Naive thymus-derived CD4-positive, alpha-beta T cell (primary cell): ENCODE results near the gene PRSS3. TPM values are rescaled to one million over a fixed set of nuclear protein-coding genes. Genes with fewer than 3 reads are reported as not detected.
"Not testable (repeated sequence)": the region's sequence is repeated elsewhere in the genome, so short reads cannot be mapped to it uniquely, and the experiment has no call there.

ENCODE experiments used
- ATAC-seq: fragments of 150-1000 bp; cut with Tn5 transposase; 2 replicates; pipeline ENCODE4 v1.10.0; 2021; ENCODE audit warnings: mild to moderate bottlenecking, moderate library complexity
- CTCF ChIA-PET: fragments of 350-600 bp; sonication (Branson Sonifier 250); formaldehyde crosslinking; loops from one replicate; lab custom pipeline; 2021; ENCODE audit warnings: antibody characterized with exemption; lab: Charles Lee
- POLR2A ChIA-PET: fragments of 350-600 bp; sonication (Branson Sonifier 250); formaldehyde crosslinking; loops from one replicate; lab custom pipeline; 2021; ENCODE audit warnings: antibody characterized with exemption, inconsistent platforms; lab: Charles Lee
- DNase-seq, 9 donors: peaks; one replicate each; pipeline versions ENCODE4 v3.0.0 to v3.0.0-alpha.2; 2020 to 2022; ENCODE audit warnings: mixed read lengths in 1 of 9
- H3K27ac ChIP-seq: one replicate; pipeline ENCODE4 v1.7.0; 2013; ENCODE audit warnings: mild to moderate bottlenecking, low read depth, low read length, moderate library complexity
- H3K27me3 ChIP-seq, 2 donors: one replicate each; pipeline ENCODE4 v1.7.0; 2013; ENCODE audit warnings: low read length in 2 of 2, mild to moderate bottlenecking in 2 of 2, moderate library complexity in 2 of 2; ENCODE audit not compliant: control insufficient read depth in 2 of 2, insufficient read depth in 2 of 2
- H3K36me3 ChIP-seq, 3 experiments: 1 replicate in 2 of 3; 2 replicates in 1 of 3; pipeline ENCODE4 v1.7.0; 2013; ENCODE audit warnings: low read length in 3 of 3, mild to moderate bottlenecking in 3 of 3, moderate library complexity in 1 of 3; ENCODE audit not compliant: insufficient read depth in 3 of 3, control insufficient read depth in 2 of 3
- H3K4me1 ChIP-seq, 2 donors: one replicate each; pipeline ENCODE4 v1.7.0; 2013; ENCODE audit warnings: low read length in 2 of 2, mild to moderate bottlenecking in 2 of 2, moderate library complexity in 1 of 2; ENCODE audit not compliant: control insufficient read depth in 2 of 2, insufficient read depth in 2 of 2
- H3K4me3 ChIP-seq: 2 replicates; pipeline ENCODE4 v1.7.0; 2013; ENCODE audit warnings: mild to moderate bottlenecking, low read length
- H3K9me3 ChIP-seq, 3 experiments: 1 replicate in 2 of 3; 2 replicates in 1 of 3; pipeline ENCODE4 v1.7.0; 2013; ENCODE audit warnings: low read length in 3 of 3; ENCODE audit not compliant: control insufficient read depth in 2 of 3
- H3K27ac Mint-ChIP-seq, 9 donors: one replicate each; pipeline ENCODE4 v1.8.0; 2020 to 2022; ENCODE audit warnings: mixed read lengths in 9 of 9, mild to moderate bottlenecking in 8 of 9, moderate library complexity in 5 of 9, inconsistent platforms in 2 of 9
- H3K27me3 Mint-ChIP-seq, 5 donors: one replicate each; pipeline ENCODE4 v1.8.0; 2021 to 2022; ENCODE audit warnings: mixed read lengths in 5 of 5, mild to moderate bottlenecking in 1 of 5
- H3K36me3 Mint-ChIP-seq, 5 donors: one replicate each; pipeline ENCODE4 v1.8.0; 2020 to 2022; ENCODE audit warnings: mixed read lengths in 5 of 5, mild to moderate bottlenecking in 3 of 5, inconsistent platforms in 1 of 5
- H3K4me1 Mint-ChIP-seq, 7 donors: one replicate each; pipeline ENCODE4 v1.8.0; 2020 to 2022; ENCODE audit warnings: mixed read lengths in 7 of 7, mild to moderate bottlenecking in 3 of 7, inconsistent platforms in 1 of 7
- H3K4me3 Mint-ChIP-seq, 10 donors: one replicate each; pipeline ENCODE4 v1.8.0; 2020 to 2022; ENCODE audit warnings: mild to moderate bottlenecking in 10 of 10, mixed read lengths in 10 of 10, moderate library complexity in 6 of 10, inconsistent platforms in 2 of 10
- H3K9me3 Mint-ChIP-seq, 11 donors: one replicate each; pipeline ENCODE4 v1.8.0; 2020 to 2022; ENCODE audit warnings: mixed read lengths in 11 of 11, mild to moderate bottlenecking in 4 of 11, inconsistent platforms in 1 of 11, moderate library complexity in 1 of 11
- intact Hi-C, 2 donors: fragments of 100-400 bp; cut with micrococcal nuclease; formaldehyde crosslinking; loops; one replicate each; pipeline ENCODE4 v1.15.1; 2023
- polyA plus RNA-seq, 2 donors: library from polyadenylated mRNA; unstranded; fragments of 300-500 nt; fragmentation: Illumina TruSeq; gene quantifications; one replicate each; pipeline ENCODE4 v1.2.3, GENCODE V29; 2021
- total RNA-seq, 6 experiments: library from RNA in 5 of 6; stranded (reverse) in 5 of 6; gene quantifications; 1 replicate in 5 of 6; 2 replicates in 1 of 6; pipeline ENCODE4 v1.2.3 and lab custom pipeline; 2021 to 2026

The PRSS3 gene
- total and polyA plus RNA-seq, 7 experiments from 2014 or later: 2.5 TPM; not detected in 6

DNA sequence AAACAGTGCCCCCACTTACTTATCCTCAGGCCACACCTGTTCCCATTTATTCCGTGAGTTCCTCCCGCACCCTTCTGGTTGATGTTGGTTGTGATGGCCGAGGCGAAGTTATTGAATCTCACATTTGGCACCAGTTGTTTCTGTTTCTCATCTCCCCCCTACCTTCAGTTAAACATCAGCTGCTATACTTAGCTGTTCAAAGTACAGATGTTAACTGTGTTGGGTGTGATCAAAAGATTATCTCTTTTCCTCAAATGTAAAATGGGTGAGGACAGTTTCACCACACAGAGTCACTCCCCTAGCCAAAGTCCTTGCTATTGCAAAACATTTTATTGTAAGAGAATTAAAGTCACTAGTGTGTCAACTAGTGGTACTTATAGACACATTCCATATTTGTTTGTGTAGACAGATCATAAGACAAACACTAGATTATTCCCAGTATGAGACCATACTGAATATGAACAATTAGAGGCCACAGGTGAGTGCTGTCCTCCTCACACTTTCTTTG lies 43.2 kb upstream of the PRSS3 start:
- DNase-seq (no peak), ATAC-seq (no peak)
- CTCF ChIA-PET: no interaction called here
- H3K9me3 Mint-ChIP-seq: no peaks in the 10 kb centered on the region
- no peak overlapping the region for H3K27ac Mint-ChIP-seq
- H3K27me3 Mint-ChIP-seq: peaks cover 62 to 85% (median 84%) of the 10 kb centered on the region in 5 donors
- H3K4me1 Mint-ChIP-seq: peaks cover 9 to 40% (median 28%) of the 10 kb centered on the region in 7 donors
- no peak overlapping the region for H3K4me3 ChIP-seq
- peaks cover 0 to 6% of the 10 kb centered on the region in 2 donors for H3K4me1 ChIP-seq
- H3K27ac ChIP-seq: no peak overlapping the region
- H3K36me3 ChIP-seq: no peaks in the 10 kb centered on the region
- POLR2A ChIA-PET: no interaction called here
- H3K4me3 Mint-ChIP-seq: peak overlapping the region in 3 of 10 donors; percentile 11 to 24 (median 23)
- intact Hi-C loops: no loop called here
- peaks cover 0 to 2% (median 0%) of the 10 kb centered on the region in 5 donors for H3K36me3 Mint-ChIP-seq
- H3K9me3 ChIP-seq: no peaks in the 10 kb centered on the region
- peaks cover 0 to 7% of the 10 kb centered on the region in 2 donors for H3K27me3 ChIP-seq

DNA sequence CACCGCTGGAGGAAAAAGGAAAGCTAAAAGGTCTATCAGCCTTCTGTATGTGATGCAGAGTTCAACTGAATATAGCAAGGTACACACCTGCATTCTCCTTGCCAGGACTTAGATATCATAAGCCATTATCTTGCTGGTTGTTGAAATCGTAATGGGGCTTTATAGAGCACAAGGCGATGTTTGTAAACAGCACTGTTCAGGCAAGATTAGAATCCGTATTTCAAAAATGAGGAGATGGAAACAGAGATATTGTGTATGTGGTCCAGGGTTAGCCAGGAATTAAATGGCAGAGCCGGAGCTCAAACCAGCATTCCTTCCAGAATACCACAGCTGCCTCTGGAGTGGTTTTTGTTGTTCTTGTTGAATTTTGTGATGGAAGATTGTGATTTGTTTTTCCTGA lies 42.6 kb upstream of the PRSS3 start:
- H3K27me3 ChIP-seq, H3K36me3 Mint-ChIP-seq, H3K4me3 Mint-ChIP-seq, intact Hi-C loops, POLR2A ChIA-PET, H3K9me3 Mint-ChIP-seq, H3K27ac ChIP-seq, H3K4me3 ChIP-seq, H3K9me3 ChIP-seq, DNase-seq, CTCF ChIA-PET, H3K4me1 ChIP-seq, ATAC-seq, H3K36me3 ChIP-seq, H3K27ac Mint-ChIP-seq: not testable (repeated sequence)
- H3K4me1 Mint-ChIP-seq: peaks cover 9 to 40% (median 28%) of the 10 kb centered on the region in 7 donors
- peaks cover 68 to 89% (median 88%) of the 10 kb centered on the region in 5 donors for H3K27me3 Mint-ChIP-seq

GRCh38 chr9:33759648-33760047 lies 35.7 kb upstream of the PRSS3 start:
- H3K27ac Mint-ChIP-seq, intact Hi-C loops, H3K36me3 ChIP-seq, H3K27ac ChIP-seq, H3K4me3 Mint-ChIP-seq, H3K9me3 ChIP-seq, H3K27me3 ChIP-seq, H3K4me1 ChIP-seq, H3K36me3 Mint-ChIP-seq, H3K4me3 ChIP-seq, H3K4me1 Mint-ChIP-seq, DNase-seq, CTCF ChIA-PET, POLR2A ChIA-PET, H3K9me3 Mint-ChIP-seq: not testable (repeated sequence)
- peak; percentile 91 for ATAC-seq
- peaks cover 36 to 51% (median 45%) of the 10 kb centered on the region in 5 donors for H3K27me3 Mint-ChIP-seq

GRCh38 chr9:33762343-33762742 lies 33.0 kb upstream of the PRSS3 start:
- CTCF ChIA-PET: no interaction called here
- ATAC-seq: no peak

GRCh38 chr9:33763709-33764108 lies 31.7 kb upstream of the PRSS3 start:
- H3K36me3 ChIP-seq, H3K4me3 Mint-ChIP-seq, DNase-seq, H3K4me3 ChIP-seq, POLR2A ChIA-PET, ATAC-seq, H3K4me1 Mint-ChIP-seq, H3K36me3 Mint-ChIP-seq, H3K4me1 ChIP-seq, H3K27ac ChIP-seq, intact Hi-C loops, H3K9me3 Mint-ChIP-seq, H3K27me3 ChIP-seq, H3K9me3 ChIP-seq: not testable (repeated sequence)
- Mint-ChIP-seq H3K27ac (peak overlapping the region in 1 of 9 donors; percentile 69), H3K27me3 (peaks cover 7 to 15% (median 12%) of the 10 kb centered on the region in 5 donors)
- CTCF ChIA-PET: interaction anchor here (1.0 kb wide), 1 partner anchor 10 kb away, joined by 4 read pairs; no protein-coding TSS in a partner anchor

More at GRCh38 chr9:33762343-33762742, 33.0 kb upstream of the PRSS3 start:
- H3K27ac ChIP-seq: no peak overlapping the region
- no peaks in the 10 kb centered on the region for H3K27me3 ChIP-seq
- no peaks in the 10 kb centered on the region for H3K36me3 ChIP-seq
- DNase-seq: no peak
- intact Hi-C loops: no loop called here
- no peak overlapping the region for H3K27ac Mint-ChIP-seq
- peaks cover 0 to 3% (median 0%) of the 10 kb centered on the region in 7 donors for H3K4me1 Mint-ChIP-seq
- H3K9me3 ChIP-seq: no peaks in the 10 kb centered on the region
- no peak overlapping the region for H3K4me3 Mint-ChIP-seq
- H3K27me3 Mint-ChIP-seq: peaks cover 14 to 25% (median 23%) of the 10 kb centered on the region in 5 donors
- H3K36me3 Mint-ChIP-seq: peaks cover 0 to 5% (median 0%) of the 10 kb centered on the region in 5 donors
- POLR2A ChIA-PET: no interaction called here
- H3K4me3 ChIP-seq: no peak overlapping the region
- H3K4me1 ChIP-seq: no peaks in the 10 kb centered on the region
- peaks cover 0 to 4% (median 0%) of the 10 kb centered on the region in 11 donors for H3K9me3 Mint-ChIP-seq

- intact Hi-C loops: no loop called here
- H3K27ac Mint-ChIP-seq: no peak overlapping the region
- no peak overlapping the region for H3K4me3 Mint-ChIP-seq
- DNase-seq (no peak), ATAC-seq (no peak)
- no peaks in the 10 kb centered on the region for H3K9me3 ChIP-seq
- ChIA-PET CTCF (no interaction called here), POLR2A (no interaction called here)
- no peaks in the 10 kb centered on the region for H3K27me3 ChIP-seq
- peaks cover 0 to 8% (median 3%) of the 10 kb centered on the region in 5 donors for H3K27me3 Mint-ChIP-seq
- H3K4me1 ChIP-seq: no peaks in the 10 kb centered on the region
- H3K36me3 ChIP-seq: no peaks in the 10 kb centered on the region
- H3K4me3 ChIP-seq: no peak overlapping the region
- no peaks in the 10 kb centered on the region for H3K36me3 Mint-ChIP-seq
- peaks cover 0 to 4% (median 0%) of the 10 kb centered on the region in 11 donors for H3K9me3 Mint-ChIP-seq
- H3K4me1 Mint-ChIP-seq: peaks cover 0 to 5% (median 0%) of the 10 kb centered on the region in 7 donors
- H3K27ac ChIP-seq: no peak overlapping the region
These were observed 29.9 kb upstream of the PRSS3 start for GRCh38 chr9:33765411-33765810.

- POLR2A ChIA-PET: not testable (repeated sequence)
These were observed 25.0 kb upstream of the PRSS3 start for GRCh38 chr9:33770156-33770880.

More at GRCh38 chr9:33770156-33770880, 25.0 kb upstream of the PRSS3 start:
- H3K27ac ChIP-seq, CTCF ChIA-PET, H3K9me3 ChIP-seq, H3K4me3 ChIP-seq, intact Hi-C loops, H3K27me3 Mint-ChIP-seq, H3K36me3 Mint-ChIP-seq, H3K4me1 Mint-ChIP-seq, H3K27me3 ChIP-seq, H3K4me1 ChIP-seq, H3K36me3 ChIP-seq, H3K27ac Mint-ChIP-seq, H3K9me3 Mint-ChIP-seq, H3K4me3 Mint-ChIP-seq, DNase-seq: not testable (repeated sequence)
- ATAC-seq: peak; percentile 24
